HG03095 (cell line): ENCODE measurements around the gene IL17C.

Experiments
- ATAC-seq: cut with Tn5 transposase; IDR thresholded peaks from one replicate; pipeline ENCODE4 v1.9.1; 2021; ENCODE audit warnings: moderate library complexity; ENCODE audit not compliant: unreplicated experiment

IL17C gene

DNA sequence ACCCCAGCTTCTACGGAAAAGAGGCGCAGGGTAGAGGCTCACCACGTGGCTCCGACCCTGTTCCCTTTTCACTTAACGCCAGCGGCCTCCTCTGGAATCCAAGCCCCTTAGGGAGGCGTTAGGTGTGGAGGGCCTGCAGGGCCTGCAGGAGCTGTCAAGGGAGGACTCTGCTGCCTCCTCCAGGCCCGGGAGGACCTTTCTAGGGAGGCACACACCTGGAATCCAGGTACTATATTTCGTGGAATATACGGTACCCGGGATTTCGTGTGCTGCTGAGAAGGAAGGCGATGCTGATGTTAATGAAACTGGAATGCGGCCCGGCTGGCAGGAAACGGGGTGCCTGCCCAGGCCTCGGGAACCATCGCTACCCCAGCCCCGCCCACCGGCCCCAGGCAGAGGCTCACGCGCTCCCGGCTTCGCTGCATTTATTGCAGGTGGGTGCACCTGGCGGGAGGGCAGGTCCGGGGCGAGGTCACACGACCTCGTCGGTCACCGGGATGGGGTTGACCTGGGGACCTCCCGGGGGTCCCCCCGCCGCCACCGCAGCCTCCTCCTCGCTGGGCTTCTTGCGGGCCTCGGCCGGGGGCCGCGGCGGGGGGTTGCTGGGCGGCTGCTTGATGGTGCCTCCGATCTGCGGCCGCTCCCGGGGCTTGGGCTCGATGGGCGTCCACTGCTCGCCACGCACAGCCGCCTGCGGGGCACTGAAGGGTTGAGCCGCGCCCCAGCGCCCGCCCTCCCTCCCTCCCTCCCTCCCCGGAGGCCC lies 4.7 kb downstream of the IL17C start:
- no peak for ATAC-seq

DNA sequence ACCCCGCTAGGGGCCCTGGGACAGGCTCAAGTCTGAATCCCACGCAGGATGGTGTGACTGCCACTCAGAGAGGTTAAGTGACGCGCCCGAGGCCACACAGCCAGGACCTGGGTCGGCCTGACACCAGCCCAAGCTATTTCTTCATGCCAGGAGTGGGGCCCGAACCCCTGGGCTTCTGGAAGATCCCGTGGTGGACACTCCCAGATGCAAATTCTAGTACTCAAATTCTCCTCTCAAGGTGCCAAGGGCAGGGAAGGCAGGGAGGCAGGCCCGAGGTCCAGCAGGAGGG lies 5.2 kb downstream of the IL17C start:
- ATAC-seq: no peak

- ATAC-seq: no peak
Observed at GRCh38 chr16:88645455-88645854, 7.1 kb downstream of the IL17C start.

GRCh38 chr16:88645941-88646340 lies 7.6 kb downstream of the IL17C start:
- no peak for ATAC-seq

GRCh38 chr16:88646345-88647034 lies 8.1 kb downstream of the IL17C start:
- no peak for ATAC-seq

DNA sequence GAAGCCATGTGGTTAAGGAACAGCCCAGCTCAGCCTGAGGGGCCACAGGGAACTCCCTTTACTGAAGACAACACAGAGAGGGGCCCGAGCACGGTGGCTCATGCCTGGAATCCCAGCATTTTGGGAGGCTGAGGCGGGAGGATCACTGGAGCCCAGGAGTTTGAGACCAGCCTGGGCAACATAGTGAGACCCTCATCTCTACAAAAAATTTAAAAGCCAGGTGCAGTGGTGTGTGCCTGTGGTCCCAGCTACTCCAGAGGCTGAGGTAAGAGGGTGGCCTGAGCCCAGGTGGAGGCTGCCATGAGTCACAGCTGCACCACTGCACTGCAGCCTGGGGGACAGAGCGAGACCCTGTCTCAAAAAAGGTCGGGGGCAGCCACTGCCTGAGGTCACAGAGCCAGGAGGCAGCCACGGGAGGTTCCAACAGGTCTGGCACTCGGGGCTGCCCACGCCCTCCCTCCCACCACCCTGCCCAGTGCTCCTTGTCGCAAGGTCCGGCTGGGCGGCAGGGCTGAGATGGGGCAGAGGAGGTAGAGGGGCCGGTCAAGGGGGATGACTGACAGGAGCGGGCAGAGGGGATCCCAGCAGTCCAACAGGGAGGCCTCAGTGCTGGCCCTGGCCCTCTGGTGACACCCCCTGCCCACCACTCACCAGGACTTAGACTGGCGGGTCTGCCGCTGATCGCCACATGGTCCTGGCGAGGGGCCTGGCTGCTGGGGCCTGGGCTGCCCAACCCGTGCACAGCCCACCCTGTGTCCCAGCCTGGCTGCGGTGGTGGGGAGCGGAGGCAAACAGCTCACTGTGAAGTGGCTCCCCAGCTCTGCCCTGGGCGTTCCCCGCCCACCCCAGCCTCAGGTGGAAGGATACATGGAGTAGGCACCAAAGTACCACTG lies 9.1 kb downstream of the IL17C start:
- ATAC-seq: no peak

GRCh38 chr16:88649195-88649923 lies 11.0 kb downstream of the IL17C start:
- no peak for ATAC-seq

GRCh38 chr16:88649924-88650748 lies 11.8 kb downstream of the IL17C start:
- ATAC-seq: no peak

GRCh38 chr16:88650749-88651275 lies 12.4 kb downstream of the IL17C start, which contains the start of gene CYBA:
CYBA (minus strand) TSS chr16:88651053; CDS start chr16:88651013, 40 bp downstream.
- ATAC-seq: peak; percentile 63

- peak; percentile 66 for ATAC-seq
Observed at GRCh38 chr16:88651276-88651988, 13.1 kb downstream of the IL17C start.

GRCh38 chr16:88651989-88652761 lies 13.8 kb downstream of the IL17C start:
- ATAC-seq: no peak

- ATAC-seq: no peak
Observed at GRCh38 chr16:88652762-88653063, 14.3 kb downstream of the IL17C start.

DNA sequence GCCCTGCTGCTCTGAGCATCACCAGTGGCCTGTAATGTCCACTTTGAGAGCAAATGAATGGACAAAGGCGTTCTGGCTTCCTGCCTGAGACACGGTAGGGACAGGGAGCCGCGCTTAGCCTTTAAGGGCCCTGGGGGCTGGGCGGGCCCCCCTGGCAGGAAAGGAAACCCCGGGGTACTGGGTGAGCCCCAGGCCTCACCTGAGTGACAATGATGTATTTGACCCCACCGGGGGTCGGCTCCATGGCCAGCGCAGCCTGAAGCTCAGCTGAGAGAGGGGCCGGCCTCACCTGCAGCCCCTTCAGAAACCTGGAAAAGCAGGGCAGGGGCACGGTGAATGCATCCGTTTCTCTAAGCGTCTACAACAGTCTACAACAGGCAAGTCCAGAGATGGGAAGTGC lies 14.7 kb downstream of the IL17C start:
- no peak for ATAC-seq

GRCh38 chr16:88653596-88654362 lies 15.4 kb downstream of the IL17C start:
- ATAC-seq: no peak

DNA sequence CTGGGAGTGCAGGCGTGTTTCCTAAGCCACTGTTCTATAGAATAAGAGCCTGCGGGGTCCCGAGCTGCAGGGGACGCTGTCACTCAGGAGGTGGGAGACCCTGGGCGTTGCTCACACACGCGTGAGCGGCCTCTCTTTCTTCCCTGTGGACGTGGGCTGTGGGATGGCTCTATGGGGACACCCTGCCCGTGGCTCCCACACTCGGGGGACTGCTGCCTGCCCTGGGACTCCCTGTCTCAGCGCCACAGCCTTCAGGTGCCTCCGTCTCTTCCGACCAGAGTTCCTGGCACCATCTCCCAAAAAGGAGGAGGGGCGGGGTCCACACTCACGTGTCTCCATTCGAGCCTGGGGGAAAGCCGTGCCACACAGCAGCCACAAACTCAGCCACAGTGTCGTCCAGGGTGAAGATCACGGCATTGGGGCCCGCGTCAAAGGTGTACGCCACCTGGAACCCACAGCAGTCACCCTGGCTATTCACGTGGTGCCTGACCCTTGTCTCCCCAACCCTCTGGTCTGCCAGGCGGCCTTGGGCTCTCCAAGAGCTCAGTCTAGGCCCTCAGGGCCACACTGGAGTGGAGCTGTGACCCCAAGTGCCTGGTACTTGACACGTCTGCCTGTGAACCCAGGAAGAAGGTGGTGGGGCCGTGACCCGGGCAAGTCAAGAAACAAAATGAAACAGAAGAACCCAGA lies 16.1 kb downstream of the IL17C start:
- ATAC-seq: no peak

- no peak for ATAC-seq
Observed at GRCh38 chr16:88655053-88655732, 16.8 kb downstream of the IL17C start.
